Measurements from ENCODE around the gene NDUFAF2.
"Not testable (repeated sequence)": the region's sequence is repeated elsewhere in the genome, so short reads cannot be mapped to it uniquely, and the experiment has no call there.

Gene NDUFAF2

DNA sequence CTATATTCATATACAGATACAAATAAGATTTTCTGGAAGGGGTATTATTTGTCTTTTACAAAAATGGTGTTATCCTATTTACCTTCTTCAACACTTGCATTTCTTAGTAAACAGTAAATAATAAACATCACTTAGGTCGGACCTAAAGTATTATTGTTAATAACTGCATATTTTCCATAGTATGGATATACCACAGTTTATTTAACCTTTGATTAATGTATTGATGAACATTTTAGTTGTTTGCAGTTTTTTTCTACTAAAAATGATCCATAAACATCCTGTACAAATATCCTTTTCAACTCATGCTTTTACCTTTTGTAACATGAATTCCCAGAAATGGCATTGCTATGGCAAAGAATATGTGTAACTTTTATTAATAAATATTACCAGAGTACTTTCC lies 83.4 kb downstream of the NDUFAF2 start:
- TF ChIP-seq, protein P1, sequence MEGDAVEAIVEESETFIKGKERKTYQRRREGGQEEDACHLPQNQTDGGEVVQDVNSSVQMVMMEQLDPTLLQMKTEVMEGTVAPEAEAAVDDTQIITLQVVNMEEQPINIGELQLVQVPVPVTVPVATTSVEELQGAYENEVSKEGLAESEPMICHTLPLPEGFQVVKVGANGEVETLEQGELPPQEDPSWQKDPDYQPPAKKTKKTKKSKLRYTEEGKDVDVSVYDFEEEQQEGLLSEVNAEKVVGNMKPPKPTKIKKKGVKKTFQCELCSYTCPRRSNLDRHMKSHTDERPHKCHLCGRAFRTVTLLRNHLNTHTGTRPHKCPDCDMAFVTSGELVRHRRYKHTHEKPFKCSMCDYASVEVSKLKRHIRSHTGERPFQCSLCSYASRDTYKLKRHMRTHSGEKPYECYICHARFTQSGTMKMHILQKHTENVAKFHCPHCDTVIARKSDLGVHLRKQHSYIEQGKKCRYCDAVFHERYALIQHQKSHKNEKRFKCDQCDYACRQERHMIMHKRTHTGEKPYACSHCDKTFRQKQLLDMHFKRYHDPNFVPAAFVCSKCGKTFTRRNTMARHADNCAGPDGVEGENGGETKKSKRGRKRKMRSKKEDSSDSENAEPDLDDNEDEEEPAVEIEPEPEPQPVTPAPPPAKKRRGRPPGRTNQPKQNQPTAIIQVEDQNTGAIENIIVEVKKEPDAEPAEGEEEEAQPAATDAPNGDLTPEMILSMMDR (IDR thresholded peaks at IDR 0.05; ENCODE audit: low read depth, low read length, missing control alignments) = no peak
- H3K4me3 ChIP-seq (replicated peaks; ENCODE audit: low read depth, low read length) = no peak overlapping the region
- DNase-seq (ENCODE audit: extremely low read depth, low read depth) = no peak

DNA sequence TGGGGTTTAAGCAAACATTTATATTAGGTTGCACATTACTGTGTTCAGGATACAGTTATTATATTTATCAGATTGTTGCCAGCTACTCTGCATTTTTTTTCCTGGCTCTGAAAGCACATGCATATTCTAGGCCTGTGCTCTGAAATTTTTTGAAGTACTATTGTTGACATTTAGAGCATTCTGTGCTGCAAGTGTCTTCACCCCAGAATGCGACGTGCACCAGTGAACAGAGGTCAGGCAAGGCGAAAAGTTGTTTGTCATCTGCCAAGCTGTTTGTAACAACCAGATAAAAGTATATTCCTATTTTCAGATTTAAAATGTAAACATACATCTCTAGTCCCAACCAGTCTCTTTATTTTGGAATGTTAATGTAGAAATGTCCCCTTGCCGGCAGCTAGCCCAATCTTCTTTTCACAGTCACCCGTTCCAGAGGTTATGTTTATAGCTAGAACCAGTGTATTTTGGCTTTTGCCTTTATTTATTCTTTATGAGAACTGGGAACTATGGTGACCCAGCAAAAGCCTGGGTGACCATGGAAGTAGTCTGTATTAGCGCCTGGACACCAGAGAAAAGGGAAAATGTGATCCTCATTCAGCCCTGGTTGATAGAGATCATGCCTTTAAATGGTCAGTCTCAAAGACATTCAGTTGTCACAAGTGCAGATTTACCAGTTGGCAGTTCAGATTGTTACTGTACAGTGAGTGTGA lies 84.6 kb downstream of the NDUFAF2 start:
- no peak for DNase-seq (ENCODE audit: extremely low read depth, low read depth)
- TF ChIP-seq, protein P1 (IDR thresholded peaks at IDR 0.05; ENCODE audit: low read depth, low read length, missing control alignments) = no peak
- H3K4me3 ChIP-seq (replicated peaks; ENCODE audit: low read depth, low read length) = no peak overlapping the region

GRCh38 chr5:61030163-61030482 lies 85.1 kb downstream of the NDUFAF2 start:
- H3K4me3 ChIP-seq (replicated peaks; ENCODE audit: low read depth, low read length) = no peak overlapping the region
- DNase-seq (ENCODE audit: extremely low read depth, low read depth) = peak; percentile 36
- TF ChIP-seq, protein P1 (IDR thresholded peaks at IDR 0.05; ENCODE audit: low read depth, low read length, missing control alignments) = no peak

- not testable (repeated sequence) for H3K4me3 ChIP-seq (replicated peaks; ENCODE audit: low read depth, low read length); DNase-seq (ENCODE audit: extremely low read depth, low read depth)
Measured at GRCh38 chr5:61031301-61031700, 86.3 kb downstream of the NDUFAF2 start.

- TF ChIP-seq, protein P1 (IDR thresholded peaks at IDR 0.05; ENCODE audit: low read depth, low read length, missing control alignments) = no peak
- no peak for DNase-seq (ENCODE audit: extremely low read depth, low read depth)
- H3K4me3 ChIP-seq (replicated peaks; ENCODE audit: low read depth, low read length) = no peak overlapping the region
Measured at GRCh38 chr5:61044545-61044944, 99.5 kb downstream of the NDUFAF2 start.

DNA sequence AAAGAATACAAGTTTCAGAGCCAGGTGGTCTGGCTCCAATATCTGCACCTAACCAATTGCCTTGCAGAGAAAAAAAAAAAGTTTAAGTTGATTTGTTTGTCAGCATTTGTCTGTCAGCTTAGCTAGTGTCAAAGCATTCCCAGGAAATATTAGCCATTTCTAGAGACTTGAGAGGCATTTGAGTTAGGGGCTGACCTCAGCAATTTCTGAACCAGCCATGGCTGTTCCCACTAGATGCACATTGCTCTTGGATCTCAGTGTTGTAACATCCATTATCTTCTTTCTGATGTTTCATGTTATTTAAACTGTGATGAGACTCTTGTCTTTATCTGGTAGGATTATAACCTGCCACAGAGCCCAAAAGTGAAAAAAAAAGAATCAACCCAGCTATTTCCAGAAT lies 102.3 kb downstream of the NDUFAF2 start:
- no peak for DNase-seq (ENCODE audit: extremely low read depth, low read depth)
- H3K4me3 ChIP-seq (replicated peaks; ENCODE audit: low read depth, low read length) = no peak overlapping the region
- TF ChIP-seq, protein P1 (IDR thresholded peaks at IDR 0.05; ENCODE audit: low read depth, low read length, missing control alignments) = no peak

GRCh38 chr5:61048534-61048933 lies 103.5 kb downstream of the NDUFAF2 start:
- TF ChIP-seq, protein P1 (IDR thresholded peaks at IDR 0.05; ENCODE audit: low read depth, low read length, missing control alignments) = no peak
- peak; percentile 24 for DNase-seq (ENCODE audit: extremely low read depth, low read depth)
- no peak overlapping the region for H3K4me3 ChIP-seq (replicated peaks; ENCODE audit: low read depth, low read length)

Data from HFF-Myc (cell line).